GM23338 (cell line): Measurements from ENCODE around the gene GCN1. TPM values are rescaled to one million over a fixed set of nuclear protein-coding genes. Genes with fewer than 3 reads are reported as not detected.

Source experiments
- ATAC-seq: fragments of 200-7000 bp; cut with Tn5 transposase; 3 replicates; pipeline ENCODE4 v1.9.1; 2020
- DNase-seq: peaks from one replicate; pipeline ENCODE4 v3.0.0-alpha.2; 2015; ENCODE audit warnings: low spot score
- H2AFZ ChIP-seq: fragments of 200-600 bp; sonication (generic); 2 replicates; pipeline ENCODE4 v1.8.0; 2016; ENCODE audit warnings: antibody characterized with exemption, mild to moderate bottlenecking, moderate library complexity
- H3F3A ChIP-seq: fragments of 200-600 bp; sonication (generic); replicated peaks from 2 replicates; pipeline ENCODE4 v1.8.0; 2017; ENCODE audit warnings: antibody characterized with exemption, mixed run types, low read depth
- H3K27ac ChIP-seq: fragments of 200-600 bp; sonication (generic); 2 replicates; pipeline ENCODE4 v1.6.1; 2016; ENCODE audit warnings: low read depth
- H3K27me3 ChIP-seq: fragments of 200-600 bp; sonication (generic); 2 replicates; pipeline ENCODE4 v1.8.0; 2016; ENCODE audit warnings: mild to moderate bottlenecking, mixed run types, moderate library complexity; ENCODE audit not compliant: insufficient read depth
- H3K36me3 ChIP-seq: fragments of 200-600 bp; sonication (generic); 2 replicates; pipeline ENCODE4 v1.8.0; 2016; ENCODE audit warnings: mild to moderate bottlenecking; ENCODE audit not compliant: insufficient read depth
- H3K4me1 ChIP-seq: fragments of 200-600 bp; sonication (generic); 2 replicates; pipeline ENCODE4 v1.8.0; 2016; ENCODE audit warnings: mild to moderate bottlenecking, moderate library complexity; ENCODE audit not compliant: insufficient read depth
- H3K4me2 ChIP-seq: fragments of 200-600 bp; sonication (generic); 2 replicates; pipeline ENCODE4 v1.7.1; 2017; ENCODE audit warnings: mixed run types
- H3K4me3 ChIP-seq: fragments of 200-600 bp; sonication (generic); 2 replicates; pipeline ENCODE4 v1.6.1; 2016; ENCODE audit warnings: mixed run types
- H3K79me2 ChIP-seq: fragments of 200-600 bp; sonication (generic); replicated peaks from 2 replicates; pipeline ENCODE4 v1.8.0; 2017; ENCODE audit warnings: mild to moderate bottlenecking; ENCODE audit not compliant: insufficient read depth
- H3K9me2 ChIP-seq: fragments of 200-600 bp; sonication (generic); 2 replicates; pipeline ENCODE4 v1.8.0; 2017; ENCODE audit not compliant: insufficient read depth
- H4K20me1 ChIP-seq: fragments of 200-600 bp; sonication (generic); replicated peaks from 2 replicates; pipeline ENCODE4 v1.8.0; 2017; ENCODE audit warnings: mild to moderate bottlenecking; ENCODE audit not compliant: insufficient read depth
- H3K27ac Mint-ChIP-seq: 2 replicates; pipeline ENCODE4 v1.8.0; 2020; ENCODE audit warnings: inconsistent platforms, mild to moderate bottlenecking, moderate library complexity, mixed read lengths
- H3K27me3 Mint-ChIP-seq: 3 replicates; pipeline ENCODE4 v1.8.0; 2022; ENCODE audit warnings: low read depth, mild to moderate bottlenecking, moderate library complexity, mixed read lengths, inconsistent platforms; ENCODE audit not compliant: insufficient read depth, poor library complexity
- H3K36me3 Mint-ChIP-seq: 3 replicates; pipeline ENCODE4 v1.8.0; 2021; ENCODE audit warnings: low read depth, mild to moderate bottlenecking, inconsistent platforms, moderate library complexity, mixed read lengths
- H3K4me1 Mint-ChIP-seq: 3 replicates; pipeline ENCODE4 v1.8.0; 2020; ENCODE audit warnings: mild to moderate bottlenecking, inconsistent platforms, mixed read lengths
- H3K4me3 Mint-ChIP-seq: 3 replicates; pipeline ENCODE4 v1.8.0; 2021; ENCODE audit warnings: moderate library complexity, mild to moderate bottlenecking, inconsistent platforms, mixed read lengths
- H3K9me3 Mint-ChIP-seq: 3 replicates; pipeline ENCODE4 v1.8.0; 2020; ENCODE audit warnings: moderate library complexity, mild to moderate bottlenecking, inconsistent platforms, mixed read lengths
- CREB1 ChIP-seq: fragments of 250-450 bp; sonication (Bioruptor Pico); IDR thresholded peaks from 2 replicates; pipeline ENCODE4 v1.5.0; 2020; ENCODE audit warnings: low read depth, mild to moderate bottlenecking, moderate library complexity
- EZH2 ChIP-seq: fragments of 200-600 bp; sonication (generic); IDR thresholded peaks from one replicate; pipeline ENCODE4 v1.8.0; 2017; ENCODE audit warnings: antibody characterized with exemption, mild to moderate bottlenecking, low read depth; ENCODE audit not compliant: unreplicated experiment
- JUNB ChIP-seq: IDR thresholded peaks from one replicate; pipeline ENCODE4 v1.6.1; 2016; ENCODE audit warnings: antibody characterized with exemption; ENCODE audit not compliant: unreplicated experiment
- NANOG ChIP-seq: IDR thresholded peaks from 2 replicates; pipeline ENCODE4 v1.6.1; 2016; ENCODE audit warnings: antibody characterized with exemption, borderline replicate concordance
- POLR2AphosphoS5 ChIP-seq: IDR thresholded peaks from 2 replicates; pipeline ENCODE4 v1.6.1; 2016; ENCODE audit warnings: antibody characterized with exemption, low read depth
- REST ChIP-seq: IDR thresholded peaks from one replicate; pipeline ENCODE4 v1.6.1; 2018; ENCODE audit warnings: antibody characterized with exemption; ENCODE audit not compliant: unreplicated experiment
- STAT1 ChIP-seq: IDR thresholded peaks from one replicate; pipeline ENCODE4 v1.6.1; 2016; ENCODE audit warnings: antibody characterized with exemption; ENCODE audit not compliant: unreplicated experiment
- ZNF114 ChIP-seq: fragments of 250-450 bp; sonication (Bioruptor Pico); IDR thresholded peaks from 2 replicates; pipeline ENCODE4 v1.5.0; 2020; ENCODE audit warnings: mild to moderate bottlenecking, moderate library complexity
- ZNF331 ChIP-seq: fragments of 250-450 bp; sonication (Bioruptor Pico); IDR thresholded peaks from 2 replicates; pipeline ENCODE4 v1.5.0; 2020; ENCODE audit warnings: low read depth, mild to moderate bottlenecking, moderate library complexity
- polyA plus RNA-seq: library from polyadenylated mRNA; unstranded; fragments of >200 nt; fragmentation: Nextera tagmentation; extraction: Ambion mirVana; gene quantifications from 2 replicates; pipeline ENCODE4 v1.2.1, GENCODE V29; 2016
- total RNA-seq: library from RNA; depleted of rRNA; stranded (reverse); fragments of >200 nt; shearing (Covaris generic); gene quantifications from 2 replicates; pipeline ENCODE4 v1.2.3, GENCODE V29; 2014
- TF ChIP-seq, protein P1 (sequence below), 2 experiments: fragments of 200-600 bp in 1 of 2; sonication (generic) in 1 of 2; conservative IDR thresholded peaks; 2 replicates each; pipeline versions ENCODE4 v1.5.1 to v1.6.1; 2016 to 2017; ENCODE audit warnings: antibody characterized with exemption in 2 of 2, low read depth in 2 of 2, mild to moderate bottlenecking in 2 of 2, moderate library complexity in 1 of 2
- TF ChIP-seq, protein P2 (sequence below): fragments of 250-450 bp; sonication (Bioruptor Pico); IDR thresholded peaks from 2 replicates; pipeline ENCODE4 v1.5.0; 2020; ENCODE audit warnings: mild to moderate bottlenecking, moderate library complexity
- TF ChIP-seq, protein P3 (sequence below): IDR thresholded peaks from 2 replicates; pipeline ENCODE4 v1.6.1; 2016; ENCODE audit warnings: antibody characterized with exemption

The GCN1 gene
- total and polyA plus RNA-seq, 2 experiments from 2014 or later, result 18.0 to 177 TPM

- Histone ChIP-seq H3K36me3 (peaks cover 45% of the 10 kb centered on the region), H3K27me3 (no peaks in the 10 kb centered on the region), H3K4me1 (peaks cover 33% of the 10 kb centered on the region), H4K20me1 (peaks cover 36% of the 10 kb centered on the region), H3K9me2 (no peaks in the 10 kb centered on the region), H3K79me2 (peaks cover 76% of the 10 kb centered on the region), H3K4me2 (no peak overlapping the region; the same call in 1 of the 2 replicates), H3K27ac (peak overlapping the region; percentile 96), H2AFZ (no peak overlapping the region), H3K4me3 (peak overlapping the region; percentile 24; the same call in 1 of the 2 replicates), H3F3A (peaks cover 60% of the 10 kb centered on the region)
- Mint-ChIP-seq H3K4me3 (peak overlapping the region; percentile 48; the same call in 1 of the 3 replicates), H3K9me3 (no peaks in the 10 kb centered on the region), H3K27me3 (peaks cover 34% of the 10 kb centered on the region), H3K27ac (peak overlapping the region; percentile 45), H3K36me3 (peaks cover 66% of the 10 kb centered on the region), H3K4me1 (peaks cover 32% of the 10 kb centered on the region)
- no peak for ATAC-seq
- TF ChIP-seq, protein P1, sequence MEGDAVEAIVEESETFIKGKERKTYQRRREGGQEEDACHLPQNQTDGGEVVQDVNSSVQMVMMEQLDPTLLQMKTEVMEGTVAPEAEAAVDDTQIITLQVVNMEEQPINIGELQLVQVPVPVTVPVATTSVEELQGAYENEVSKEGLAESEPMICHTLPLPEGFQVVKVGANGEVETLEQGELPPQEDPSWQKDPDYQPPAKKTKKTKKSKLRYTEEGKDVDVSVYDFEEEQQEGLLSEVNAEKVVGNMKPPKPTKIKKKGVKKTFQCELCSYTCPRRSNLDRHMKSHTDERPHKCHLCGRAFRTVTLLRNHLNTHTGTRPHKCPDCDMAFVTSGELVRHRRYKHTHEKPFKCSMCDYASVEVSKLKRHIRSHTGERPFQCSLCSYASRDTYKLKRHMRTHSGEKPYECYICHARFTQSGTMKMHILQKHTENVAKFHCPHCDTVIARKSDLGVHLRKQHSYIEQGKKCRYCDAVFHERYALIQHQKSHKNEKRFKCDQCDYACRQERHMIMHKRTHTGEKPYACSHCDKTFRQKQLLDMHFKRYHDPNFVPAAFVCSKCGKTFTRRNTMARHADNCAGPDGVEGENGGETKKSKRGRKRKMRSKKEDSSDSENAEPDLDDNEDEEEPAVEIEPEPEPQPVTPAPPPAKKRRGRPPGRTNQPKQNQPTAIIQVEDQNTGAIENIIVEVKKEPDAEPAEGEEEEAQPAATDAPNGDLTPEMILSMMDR (conservative IDR thresholded peaks at IDR 0.05; ENCODE audit: low read depth in 2 of 2), result no peak
- TF ChIP-seq REST, result no peak
- TF ChIP-seq, protein P2, sequence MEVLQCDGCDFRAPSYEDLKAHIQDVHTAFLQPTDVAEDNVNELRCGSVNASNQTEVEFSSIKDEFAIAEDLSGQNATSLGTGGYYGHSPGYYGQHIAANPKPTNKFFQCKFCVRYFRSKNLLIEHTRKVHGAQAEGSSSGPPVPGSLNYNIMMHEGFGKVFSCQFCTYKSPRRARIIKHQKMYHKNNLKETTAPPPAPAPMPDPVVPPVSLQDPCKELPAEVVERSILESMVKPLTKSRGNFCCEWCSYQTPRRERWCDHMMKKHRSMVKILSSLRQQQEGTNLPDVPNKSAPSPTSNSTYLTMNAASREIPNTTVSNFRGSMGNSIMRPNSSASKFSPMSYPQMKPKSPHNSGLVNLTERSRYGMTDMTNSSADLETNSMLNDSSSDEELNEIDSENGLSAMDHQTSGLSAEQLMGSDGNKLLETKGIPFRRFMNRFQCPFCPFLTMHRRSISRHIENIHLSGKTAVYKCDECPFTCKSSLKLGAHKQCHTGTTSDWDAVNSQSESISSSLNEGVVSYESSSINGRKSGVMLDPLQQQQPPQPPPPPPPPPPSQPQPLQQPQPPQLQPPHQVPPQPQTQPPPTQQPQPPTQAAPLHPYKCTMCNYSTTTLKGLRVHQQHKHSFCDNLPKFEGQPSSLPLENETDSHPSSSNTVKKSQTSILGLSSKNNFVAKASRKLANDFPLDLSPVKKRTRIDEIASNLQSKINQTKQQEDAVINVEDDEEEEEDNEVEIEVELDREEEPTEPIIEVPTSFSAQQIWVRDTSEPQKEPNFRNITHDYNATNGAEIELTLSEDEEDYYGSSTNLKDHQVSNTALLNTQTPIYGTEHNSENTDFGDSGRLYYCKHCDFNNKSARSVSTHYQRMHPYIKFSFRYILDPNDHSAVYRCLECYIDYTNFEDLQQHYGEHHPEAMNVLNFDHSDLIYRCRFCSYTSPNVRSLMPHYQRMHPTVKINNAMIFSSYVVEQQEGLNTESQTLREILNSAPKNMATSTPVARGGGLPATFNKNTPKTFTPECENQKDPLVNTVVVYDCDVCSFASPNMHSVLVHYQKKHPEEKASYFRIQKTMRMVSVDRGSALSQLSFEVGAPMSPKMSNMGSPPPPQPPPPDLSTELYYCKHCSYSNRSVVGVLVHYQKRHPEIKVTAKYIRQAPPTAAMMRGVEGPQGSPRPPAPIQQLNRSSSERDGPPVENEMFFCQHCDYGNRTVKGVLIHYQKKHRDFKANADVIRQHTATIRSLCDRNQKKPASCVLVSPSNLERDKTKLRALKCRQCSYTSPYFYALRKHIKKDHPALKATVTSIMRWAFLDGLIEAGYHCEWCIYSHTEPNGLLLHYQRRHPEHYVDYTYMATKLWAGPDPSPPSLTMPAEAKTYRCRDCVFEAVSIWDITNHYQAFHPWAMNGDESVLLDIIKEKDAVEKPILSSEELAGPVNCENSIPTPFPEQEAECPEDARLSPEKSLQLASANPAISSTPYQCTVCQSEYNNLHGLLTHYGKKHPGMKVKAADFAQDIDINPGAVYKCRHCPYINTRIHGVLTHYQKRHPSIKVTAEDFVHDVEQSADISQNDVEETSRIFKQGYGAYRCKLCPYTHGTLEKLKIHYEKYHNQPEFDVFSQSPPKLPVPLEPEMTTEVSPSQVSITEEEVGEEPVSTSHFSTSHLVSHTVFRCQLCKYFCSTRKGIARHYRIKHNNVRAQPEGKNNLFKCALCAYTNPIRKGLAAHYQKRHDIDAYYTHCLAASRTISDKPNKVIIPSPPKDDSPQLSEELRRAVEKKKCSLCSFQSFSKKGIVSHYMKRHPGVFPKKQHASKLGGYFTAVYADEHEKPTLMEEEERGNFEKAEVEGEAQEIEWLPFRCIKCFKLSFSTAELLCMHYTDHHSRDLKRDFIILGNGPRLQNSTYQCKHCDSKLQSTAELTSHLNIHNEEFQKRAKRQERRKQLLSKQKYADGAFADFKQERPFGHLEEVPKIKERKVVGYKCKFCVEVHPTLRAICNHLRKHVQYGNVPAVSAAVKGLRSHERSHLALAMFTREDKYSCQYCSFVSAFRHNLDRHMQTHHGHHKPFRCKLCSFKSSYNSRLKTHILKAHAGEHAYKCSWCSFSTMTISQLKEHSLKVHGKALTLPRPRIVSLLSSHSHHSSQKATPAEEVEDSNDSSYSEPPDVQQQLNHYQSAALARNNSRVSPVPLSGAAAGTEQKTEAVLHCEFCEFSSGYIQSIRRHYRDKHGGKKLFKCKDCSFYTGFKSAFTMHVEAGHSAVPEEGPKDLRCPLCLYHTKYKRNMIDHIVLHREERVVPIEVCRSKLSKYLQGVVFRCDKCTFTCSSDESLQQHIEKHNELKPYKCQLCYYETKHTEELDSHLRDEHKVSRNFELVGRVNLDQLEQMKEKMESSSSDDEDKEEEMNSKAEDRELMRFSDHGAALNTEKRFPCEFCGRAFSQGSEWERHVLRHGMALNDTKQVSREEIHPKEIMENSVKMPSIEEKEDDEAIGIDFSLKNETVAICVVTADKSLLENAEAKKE, result no peak
- TF ChIP-seq POLR2AphosphoS5, result no peak
- TF ChIP-seq JUNB, result no peak
- TF ChIP-seq CREB1 (CRISPR knock-in tag), result no peak
- TF ChIP-seq ZNF114 (CRISPR knock-in tag), result no peak
- TF ChIP-seq NANOG, result no peak
- TF ChIP-seq EZH2, result no peak
- TF ChIP-seq, protein P3, sequence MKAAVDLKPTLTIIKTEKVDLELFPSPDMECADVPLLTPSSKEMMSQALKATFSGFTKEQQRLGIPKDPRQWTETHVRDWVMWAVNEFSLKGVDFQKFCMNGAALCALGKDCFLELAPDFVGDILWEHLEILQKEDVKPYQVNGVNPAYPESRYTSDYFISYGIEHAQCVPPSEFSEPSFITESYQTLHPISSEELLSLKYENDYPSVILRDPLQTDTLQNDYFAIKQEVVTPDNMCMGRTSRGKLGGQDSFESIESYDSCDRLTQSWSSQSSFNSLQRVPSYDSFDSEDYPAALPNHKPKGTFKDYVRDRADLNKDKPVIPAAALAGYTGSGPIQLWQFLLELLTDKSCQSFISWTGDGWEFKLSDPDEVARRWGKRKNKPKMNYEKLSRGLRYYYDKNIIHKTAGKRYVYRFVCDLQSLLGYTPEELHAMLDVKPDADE, result no peak
- TF ChIP-seq STAT1, result no peak
- no peak for TF ChIP-seq ZNF331 (CRISPR knock-in tag)
- DNase-seq, result no peak
These were observed 3.0 kb upstream of the GCN1 start for GRCh38 chr12:120197542-120197887.
